A204.1 (cell line): ENCODE results near the gene GRIN3B.
"Not testable (repeated sequence)": the region's sequence is repeated elsewhere in the genome, so short reads cannot be mapped to it uniquely, and the experiment has no call there.

Experiments used
- FAIRE-seq: peaks from 2 replicates; lab custom pipeline; 2012; peaks lifted over from hg19 to GRCh38; lab: Jason Lieb, UNC

GRIN3B gene

DNA sequence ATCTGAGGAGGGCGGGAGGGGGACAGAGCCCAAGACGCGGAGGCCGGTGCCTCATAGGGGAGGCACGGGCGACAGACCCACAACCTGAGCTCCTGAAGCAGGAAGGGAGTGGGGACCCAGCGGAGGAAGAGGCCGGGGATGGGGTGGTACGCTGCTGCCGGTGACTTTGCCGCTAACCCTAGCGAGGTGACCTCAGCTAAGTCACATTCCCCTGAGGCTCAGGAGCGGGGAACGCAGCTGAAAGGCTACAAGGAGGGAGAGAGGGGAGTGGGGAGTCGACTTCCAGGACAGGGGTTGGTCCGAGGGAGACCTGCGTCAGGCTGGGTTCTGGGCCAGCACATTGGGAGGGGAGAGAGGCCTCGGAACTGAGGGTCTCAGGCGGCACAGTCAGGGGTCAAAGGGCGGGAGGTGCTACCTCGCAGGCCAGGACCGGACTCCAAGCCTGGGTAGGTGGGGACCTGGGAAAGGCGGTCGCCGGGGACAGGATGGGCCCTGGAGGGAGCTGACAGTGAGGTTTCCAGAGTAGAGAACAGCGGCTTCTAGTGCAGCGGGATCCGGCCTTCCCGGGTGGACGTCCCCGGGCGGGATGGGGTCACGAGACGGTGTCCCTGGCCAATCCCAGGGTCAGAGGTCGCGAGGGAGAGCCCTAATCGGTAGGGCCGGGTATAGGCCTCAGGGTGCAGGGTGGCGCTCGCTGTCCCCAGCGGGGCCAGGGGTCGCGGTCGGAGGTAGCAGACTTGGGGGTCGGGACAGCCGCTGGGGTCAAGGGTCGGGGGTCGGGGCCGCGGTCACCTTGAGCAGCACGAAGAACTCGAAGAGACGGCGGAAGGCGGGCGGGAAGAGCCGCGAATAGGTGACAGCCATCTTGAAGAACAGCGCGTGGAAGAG is 20.0 kb downstream of the GRIN3B start:
- FAIRE-seq = no peak

DNA sequence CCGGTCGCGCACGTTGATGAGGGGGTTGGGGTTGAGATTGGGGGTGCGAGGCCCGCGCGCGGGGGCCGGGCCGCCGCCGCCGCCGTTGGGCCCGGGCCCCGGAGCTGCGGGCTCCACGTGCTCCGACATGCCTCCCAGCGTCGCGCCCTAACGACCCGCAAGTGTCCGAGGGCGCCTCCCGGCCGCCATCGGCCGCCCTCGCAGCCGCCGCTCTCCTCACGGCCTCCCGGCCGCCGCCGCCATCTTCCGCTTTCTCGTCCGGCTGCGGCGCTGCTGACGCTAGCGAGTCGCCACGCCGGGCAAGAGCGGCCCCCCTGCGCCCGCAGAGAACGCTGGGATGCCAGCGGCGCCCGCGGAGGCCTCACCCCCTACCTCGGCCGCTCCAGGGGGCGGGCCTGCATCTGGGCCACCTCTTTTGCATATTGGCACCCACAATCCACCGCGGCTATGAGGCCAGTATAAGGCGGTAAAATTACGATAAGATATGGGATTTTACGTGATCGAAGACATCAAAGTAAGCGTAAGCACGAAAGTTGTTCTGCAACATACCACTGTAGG is 20.7 kb downstream of the GRIN3B start, which contains the start of gene TMEM259:
TSS of gene TMEM259 (minus strand) at position 256 of the 558 bp plus-strand sequence. CDS start at position 129, 127 bp downstream.
- FAIRE-seq = no peak

DNA sequence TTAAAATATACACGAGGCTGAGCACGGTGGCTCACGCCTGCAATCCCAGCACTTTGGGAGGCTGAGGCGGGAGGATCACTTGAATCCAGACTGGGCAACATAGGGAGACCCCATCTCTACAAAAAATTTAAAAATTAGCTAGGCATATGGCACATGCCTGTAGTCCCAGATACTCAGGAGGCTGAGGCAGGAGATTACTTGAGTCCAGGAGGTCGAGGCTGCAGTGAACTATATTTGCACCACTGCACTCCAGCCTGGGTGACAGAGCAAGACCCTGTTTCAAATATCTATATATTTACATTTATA is 23.6 kb downstream of the GRIN3B start:
- FAIRE-seq = not testable (repeated sequence)

GRCh38 chr19:1025080-1025479 is 24.9 kb downstream of the GRIN3B start:
- FAIRE-seq = not testable (repeated sequence)

GRCh38 chr19:1025960-1026782 is 26.0 kb downstream of the GRIN3B start, which contains the start of gene CNN2:
Gene CNN2, plus strand, starts transcription at chr19:1026608. Its CDS starts 54 bp downstream, at chr19:1026662.
- FAIRE-seq = no peak

- no peak for FAIRE-seq
Measured at GRCh38 chr19:1026783-1027649, 26.8 kb downstream of the GRIN3B start.

GRCh38 chr19:1027650-1028061 is 27.4 kb downstream of the GRIN3B start:
- no peak for FAIRE-seq

DNA sequence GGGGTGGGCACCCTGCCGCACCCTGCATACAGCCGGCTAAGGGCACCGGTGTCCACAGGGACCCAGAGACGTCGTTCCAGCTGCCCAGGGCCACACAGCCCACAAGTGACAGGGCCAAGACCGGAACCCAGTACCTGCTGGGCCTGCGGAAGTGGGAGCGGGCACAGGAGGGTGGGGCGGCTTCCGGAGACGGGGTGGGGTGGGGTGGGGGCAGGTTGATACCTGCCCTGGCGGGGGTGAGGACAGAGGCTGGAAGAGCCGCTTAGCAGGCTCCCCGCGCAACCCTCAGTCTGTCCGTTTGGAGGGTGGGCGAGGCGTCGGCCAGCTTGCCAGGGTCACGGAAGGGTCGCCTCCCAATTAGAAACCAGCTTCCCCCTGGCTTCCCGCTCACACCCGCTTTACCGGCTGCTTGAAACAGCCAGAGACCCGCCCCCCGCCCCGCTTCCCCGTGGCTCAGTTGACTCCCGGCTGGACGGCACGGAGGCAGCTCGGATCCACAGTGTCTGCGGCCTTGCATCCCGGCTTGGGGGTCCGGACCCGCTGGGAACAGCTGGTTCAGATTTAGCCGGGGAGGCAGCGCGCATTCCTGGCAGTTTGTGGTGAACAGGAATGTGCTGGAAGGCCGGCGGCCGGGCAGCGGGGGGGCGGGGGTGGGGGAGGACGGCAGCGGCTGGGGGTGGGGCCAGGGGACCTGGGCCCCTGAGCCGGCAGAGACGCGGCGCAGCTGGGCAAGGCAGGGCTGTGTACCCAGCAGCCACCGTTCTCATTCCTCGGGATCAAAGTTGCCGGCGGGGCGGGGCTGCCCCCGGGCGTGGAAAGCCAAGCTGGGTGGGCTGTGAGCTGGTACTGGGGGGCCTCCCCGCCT is 28.1 kb downstream of the GRIN3B start:
- no peak for FAIRE-seq

DNA sequence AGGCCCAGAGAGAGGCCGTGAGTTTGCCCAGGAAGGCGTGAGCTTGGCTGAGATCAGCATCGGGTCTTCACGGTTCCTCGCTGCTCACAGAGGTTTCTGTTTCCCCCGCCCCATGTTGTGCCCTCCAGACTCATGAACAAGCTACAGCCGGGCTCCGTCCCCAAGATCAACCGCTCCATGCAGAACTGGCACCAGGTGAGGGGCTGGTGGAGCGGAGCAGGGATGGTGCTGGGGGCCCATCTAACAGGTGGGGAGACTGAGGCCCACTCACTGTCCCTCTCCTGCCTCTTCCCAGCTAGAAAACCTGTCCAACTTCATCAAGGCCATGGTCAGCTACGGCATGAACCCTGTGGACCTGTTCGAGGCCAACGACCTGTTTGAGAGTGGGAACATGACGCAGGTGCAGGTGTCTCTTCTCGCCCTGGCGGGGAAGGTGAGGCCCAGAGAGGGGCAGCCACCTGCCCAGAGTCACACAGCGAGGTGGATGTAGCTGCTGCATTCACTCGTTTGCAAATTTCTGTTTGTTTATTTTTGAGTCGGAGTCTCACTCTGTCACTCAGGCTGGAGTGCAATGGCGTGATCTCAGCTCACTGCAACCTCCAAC is 32.1 kb downstream of the GRIN3B start:
- no peak for FAIRE-seq

DNA sequence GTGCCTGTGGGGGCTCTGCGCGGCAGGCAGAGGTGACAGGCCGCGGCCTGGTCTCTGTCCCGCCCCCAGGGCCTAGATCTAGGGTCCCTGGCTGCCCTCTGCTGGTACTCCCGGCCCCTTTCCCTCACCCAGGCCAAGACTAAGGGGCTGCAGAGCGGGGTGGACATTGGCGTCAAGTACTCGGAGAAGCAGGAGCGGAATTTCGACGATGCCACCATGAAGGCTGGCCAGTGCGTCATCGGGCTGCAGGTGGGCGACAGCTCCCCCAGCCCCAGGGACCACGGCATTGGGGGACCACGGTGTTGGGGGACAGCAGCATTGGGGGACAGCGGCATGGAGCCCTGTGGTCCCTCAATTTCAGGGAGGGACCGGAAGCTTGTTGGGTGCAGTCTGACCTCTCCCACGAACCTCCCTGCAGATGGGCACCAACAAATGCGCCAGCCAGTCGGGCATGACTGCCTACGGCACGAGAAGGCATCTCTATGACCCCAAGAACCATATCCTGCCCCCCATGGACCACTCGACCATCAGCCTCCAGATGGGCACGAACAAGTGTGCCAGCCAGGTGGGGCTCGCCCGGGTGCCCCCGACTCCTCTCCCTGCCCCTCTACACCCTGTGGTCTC is 35.9 kb downstream of the GRIN3B start:
- FAIRE-seq = no peak

DNA sequence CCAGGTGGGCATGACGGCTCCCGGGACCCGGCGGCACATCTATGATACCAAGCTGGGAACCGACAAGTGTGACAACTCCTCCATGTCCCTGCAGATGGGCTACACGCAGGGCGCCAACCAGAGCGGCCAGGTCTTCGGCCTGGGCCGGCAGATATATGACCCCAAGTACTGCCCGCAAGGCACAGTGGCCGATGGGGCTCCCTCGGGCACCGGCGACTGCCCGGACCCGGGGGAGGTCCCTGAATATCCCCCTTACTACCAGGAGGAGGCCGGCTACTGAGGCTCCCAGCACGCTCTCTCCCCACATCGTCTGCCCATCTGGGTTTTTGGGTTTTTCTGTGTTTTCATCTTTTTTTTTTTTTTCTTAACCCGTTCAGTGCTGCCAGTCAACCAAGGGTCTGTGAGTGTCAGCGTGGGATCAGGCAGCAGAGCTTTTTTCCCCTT is 37.4 kb downstream of the GRIN3B start:
- FAIRE-seq = no peak

GRCh38 chr19:1038978-1039645 is 38.9 kb downstream of the GRIN3B start:
- FAIRE-seq = no peak

GRCh38 chr19:1039646-1040475 is 39.6 kb downstream of the GRIN3B start, which contains the start of gene ABCA7:
Gene ABCA7, plus strand, starts transcription at chr19:1040107. Its CDS starts 1,255 bp downstream, at chr19:1041362.
- FAIRE-seq = no peak

DNA sequence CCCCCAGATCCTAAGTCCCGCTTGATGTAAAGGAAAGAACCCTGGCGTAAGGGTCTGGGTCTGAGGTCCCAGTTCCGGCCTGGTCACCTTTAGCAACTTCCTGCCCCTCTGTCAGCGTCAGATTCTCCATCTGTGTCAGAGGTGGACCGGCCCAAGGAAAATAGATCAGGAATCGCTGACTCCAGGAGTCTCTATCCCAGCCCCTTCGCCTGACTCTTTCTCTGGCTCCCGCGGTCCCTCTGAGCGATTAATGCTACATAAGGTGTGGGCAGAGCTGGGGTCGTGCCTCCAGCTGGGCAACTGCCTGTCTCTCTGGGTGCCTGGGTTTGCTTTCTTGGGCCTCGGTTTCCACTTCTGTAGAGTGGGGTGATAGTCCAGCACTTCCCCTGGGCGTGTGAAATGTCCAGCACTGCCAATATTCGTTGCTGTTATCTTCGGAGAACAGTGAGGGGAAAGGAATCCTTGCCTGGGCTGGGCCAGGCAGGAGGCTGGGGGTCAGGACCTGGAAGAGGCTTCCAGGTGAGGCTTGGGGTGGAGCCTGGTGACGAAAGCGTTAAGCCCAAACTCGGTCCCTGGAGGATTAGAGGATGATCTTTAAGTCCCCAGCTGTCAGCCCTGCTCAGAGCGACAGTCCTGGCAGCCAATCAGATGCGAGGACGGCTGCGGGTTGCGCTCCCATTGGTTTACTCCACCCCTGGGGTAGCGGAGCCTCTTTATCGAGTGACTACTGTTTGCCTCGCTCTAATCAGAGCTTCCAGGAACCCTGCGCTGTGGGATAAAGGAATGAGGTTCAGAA is 40.5 kb downstream of the GRIN3B start:
- FAIRE-seq = peak; percentile 34

GRCh38 chr19:1041272-1041834 is 41.1 kb downstream of the GRIN3B start:
- no peak for FAIRE-seq

- no peak for FAIRE-seq
Measured at GRCh38 chr19:1041835-1042685, 41.8 kb downstream of the GRIN3B start.
